Thoracic aorta (tissue), 2 donors: Measurements from ENCODE around the gene RNF144A. TPM values are rescaled to one million over a fixed set of nuclear protein-coding genes. Genes with fewer than 3 reads are reported as not detected.
"Not testable (repeated sequence)": the region's sequence is repeated elsewhere in the genome, so short reads cannot be mapped to it uniquely, and the experiment has no call there.

Source experiments
- ATAC-seq: fragments of 150-250 bp; one replicate; pipeline ENCODE4 v1.8.0; 2017; ENCODE audit warnings: low read depth; ENCODE audit not compliant: insufficient number of reproducible peaks, low FRiP score
- DNase-seq: peaks from one replicate; pipeline ENCODE4 v3.0.0-alpha.2; 2020; ENCODE audit warnings: low spot score
- H3K27ac ChIP-seq, 2 donors: fragments of 200-600 bp; sonication (generic); 1 replicate in 1 of 2; 2 replicates in 1 of 2; pipeline ENCODE4 v1.5.1; 2016; ENCODE audit warnings: mild to moderate bottlenecking in 2 of 2, moderate library complexity in 2 of 2
- H3K27me3 ChIP-seq: fragments of 200-600 bp; sonication (generic); replicated peaks from 2 replicates; pipeline ENCODE4 v1.6.0; 2016; ENCODE audit warnings: mild to moderate bottlenecking; ENCODE audit not compliant: insufficient read depth
- H3K36me3 ChIP-seq: fragments of 200-600 bp; sonication (generic); one replicate; pipeline ENCODE4 v1.5.1; 2016
- H3K4me1 ChIP-seq, 2 donors: fragments of 200-600 bp; sonication (generic); 1 replicate in 1 of 2; 2 replicates in 1 of 2; pipeline versions ENCODE4 v1.5.1 to v1.6.0; 2016; ENCODE audit warnings: low read depth in 2 of 2, mild to moderate bottlenecking in 1 of 2; ENCODE audit not compliant: control insufficient read depth in 1 of 2
- H3K4me3 ChIP-seq: fragments of 200-600 bp; sonication (generic); 2 replicates; pipeline ENCODE4 v1.5.1; 2016; ENCODE audit warnings: mild to moderate bottlenecking
- H3K9me3 ChIP-seq: fragments of 200-600 bp; sonication (generic); 2 replicates; pipeline ENCODE4 v1.5.1; 2016
- CTCF ChIP-seq: fragments of 200-600 bp; sonication (generic); IDR thresholded peaks from one replicate; pipeline ENCODE4 v1.5.1; 2019; ENCODE audit warnings: antibody characterized with exemption
- total RNA-seq, 2 donors: library from RNA; depleted of rRNA; stranded (reverse); fragments of >200 nt; gene quantifications; one replicate each; pipeline versions ENCODE4 v1.1.0 to v1.2.3, GENCODE V29; 2016

RNF144A gene
- total RNA-seq, 2 donors from 2014 or later, result 3.4 to 6.2 TPM

DNA sequence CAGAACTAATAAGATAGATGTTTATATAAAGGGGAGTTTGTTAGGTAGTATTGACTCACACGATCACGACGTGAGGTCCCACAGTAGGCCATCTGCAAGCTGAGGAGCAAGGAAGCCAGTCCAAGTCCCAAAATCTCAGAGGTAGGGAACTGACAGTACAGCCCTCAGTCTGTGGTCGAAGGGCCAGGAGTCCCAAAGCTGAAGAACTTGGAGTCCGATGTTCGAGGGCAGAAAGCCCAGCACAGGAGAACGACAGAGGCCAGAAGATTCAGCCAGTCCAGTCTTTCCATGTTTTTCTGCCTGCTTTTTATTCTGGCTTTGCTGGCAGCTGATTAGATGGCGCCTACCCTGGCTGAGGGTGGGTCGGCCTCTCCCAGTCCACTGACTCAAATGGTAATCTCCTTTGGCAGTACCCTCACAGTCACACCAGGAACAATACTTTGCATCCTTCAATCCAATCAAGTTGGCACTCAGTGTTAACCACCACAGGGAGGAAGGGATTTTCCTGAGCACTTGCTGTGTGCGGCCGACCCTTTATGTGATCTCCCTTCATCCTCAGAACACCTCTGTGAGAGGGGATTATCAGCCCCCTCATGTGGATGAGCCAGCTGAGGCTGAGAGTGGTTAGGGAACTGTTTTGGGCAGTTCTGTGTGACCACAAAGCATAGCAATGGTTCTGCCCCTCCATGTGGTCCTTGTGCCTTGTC is 78.3 kb downstream of the RNF144A start:
- Histone ChIP-seq H3K9me3 (no peaks in the 10 kb centered on the region), H3K4me3 (no peak overlapping the region), H3K27me3 (no peaks in the 10 kb centered on the region), H3K27ac (no peak overlapping the region), H3K4me1 (peaks cover 0 to 3% of the 10 kb centered on the region in 2 donors), H3K36me3 (no peaks in the 10 kb centered on the region)
- TF ChIP-seq CTCF, result no peak
- no peak for DNase-seq
- ATAC-seq, result no peak

- Histone ChIP-seq H3K9me3 (no peaks in the 10 kb centered on the region), H3K27me3 (no peaks in the 10 kb centered on the region), H3K4me3 (no peak overlapping the region), H3K27ac (no peak overlapping the region), H3K4me1 (no peaks in the 10 kb centered on the region), H3K36me3 (no peaks in the 10 kb centered on the region)
- no peak for DNase-seq
- no peak for ATAC-seq
- no peak for TF ChIP-seq CTCF
Measured at GRCh38 chr2:6999211-6999877, 82.1 kb downstream of the RNF144A start.

DNA sequence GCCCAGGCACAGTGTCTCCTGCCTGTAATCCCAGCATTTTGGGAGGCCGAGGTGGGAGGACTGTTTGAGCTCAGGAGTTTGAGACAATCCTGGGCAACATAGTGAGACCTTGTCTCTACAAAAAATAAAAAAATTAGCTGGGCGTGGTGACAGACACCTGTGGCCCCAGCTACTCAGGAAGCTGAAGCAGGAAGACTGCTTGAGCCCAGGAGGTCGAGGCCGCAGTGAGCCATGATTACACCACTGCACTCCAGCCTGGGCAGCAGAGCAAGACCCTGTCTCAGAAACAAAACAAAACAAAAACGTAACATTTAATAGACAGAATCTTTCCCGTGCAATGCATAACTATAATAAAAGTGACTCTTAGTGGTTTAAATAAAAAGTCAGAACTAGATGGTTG is 84.2 kb downstream of the RNF144A start:
- DNase-seq, result not testable (repeated sequence)

GRCh38 chr2:7003895-7004294 is 86.7 kb downstream of the RNF144A start:
- Histone ChIP-seq H3K4me3 (no peak overlapping the region), H3K36me3 (no peaks in the 10 kb centered on the region), H3K4me1 (peaks cover 9 to 14% of the 10 kb centered on the region in 2 donors), H3K27me3 (no peaks in the 10 kb centered on the region), H3K27ac (no peak overlapping the region), H3K9me3 (no peaks in the 10 kb centered on the region)
- ATAC-seq, result no peak
- DNase-seq, result no peak
- TF ChIP-seq CTCF, result no peak

More for the DNA sequence above, 84.2 kb downstream of the RNF144A start:
- not testable (repeated sequence) for H3K4me3 ChIP-seq, H3K27ac ChIP-seq, H3K4me1 ChIP-seq, ATAC-seq, H3K36me3 ChIP-seq, H3K27me3 ChIP-seq, H3K9me3 ChIP-seq

GRCh38 chr2:7004636-7005035 is 87.4 kb downstream of the RNF144A start:
- Histone ChIP-seq H3K4me3 (no peak overlapping the region), H3K9me3 (no peaks in the 10 kb centered on the region), H3K27me3 (no peaks in the 10 kb centered on the region), H3K4me1 (peaks cover 11 to 21% of the 10 kb centered on the region in 2 donors), H3K27ac (no peak overlapping the region), H3K36me3 (no peaks in the 10 kb centered on the region)
- no peak for TF ChIP-seq CTCF
- DNase-seq, result no peak
- ATAC-seq, result no peak
